HG03039 (cell line): ENCODE results near the gene SLF2.

Experiments used
- ATAC-seq: cut with Tn5 transposase; IDR thresholded peaks from one replicate; pipeline ENCODE4 v1.9.1; 2021; ENCODE audit warnings: mild to moderate bottlenecking, moderate library complexity; ENCODE audit not compliant: unreplicated experiment

The SLF2 gene

GRCh38 chr10:100978121-100978900 lies 65.5 kb downstream of the SLF2 start:
- ATAC-seq = no peak

GRCh38 chr10:100978901-100979195 lies 66.1 kb downstream of the SLF2 start:
- no peak for ATAC-seq

GRCh38 chr10:100979791-100980272 lies 67.1 kb downstream of the SLF2 start:
- no peak for ATAC-seq

- no peak for ATAC-seq
Observed at GRCh38 chr10:100980311-100980710, 67.5 kb downstream of the SLF2 start.

- ATAC-seq = no peak
Observed at GRCh38 chr10:100980711-100981110, 67.9 kb downstream of the SLF2 start.

GRCh38 chr10:100981178-100981772 lies 68.5 kb downstream of the SLF2 start:
- ATAC-seq = no peak

- no peak for ATAC-seq
Observed at GRCh38 chr10:100982916-100983830, 70.4 kb downstream of the SLF2 start.

- no peak for ATAC-seq
Observed at GRCh38 chr10:100983868-100984671, 71.3 kb downstream of the SLF2 start.

- no peak for ATAC-seq
Observed at GRCh38 chr10:100984672-100985177, 72.0 kb downstream of the SLF2 start.

GRCh38 chr10:100985336-100985735 lies 72.6 kb downstream of the SLF2 start:
- no peak for ATAC-seq

GRCh38 chr10:100986623-100986951 lies 73.8 kb downstream of the SLF2 start:
- no peak for ATAC-seq

GRCh38 chr10:100986952-100987684 lies 74.4 kb downstream of the SLF2 start, which contains the start of the genes MRPL43 and TWNK:
Gene MRPL43, minus strand, starts transcription at chr10:100987497. Its CDS starts 54 bp downstream, at chr10:100987443.
Gene TWNK, plus strand, starts transcription at chr10:100987543. Its CDS starts 668 bp downstream, at chr10:100988211.
- ATAC-seq = peak; percentile 79

- no peak for ATAC-seq
Observed at GRCh38 chr10:100987685-100988049, 74.9 kb downstream of the SLF2 start.

- ATAC-seq = no peak
Observed at GRCh38 chr10:100988166-100988565, 75.4 kb downstream of the SLF2 start.

- no peak for ATAC-seq
Observed at GRCh38 chr10:100989088-100989487, 76.3 kb downstream of the SLF2 start.

GRCh38 chr10:100993986-100994708 lies 81.4 kb downstream of the SLF2 start:
- no peak for ATAC-seq

GRCh38 chr10:100995181-100995580 lies 82.4 kb downstream of the SLF2 start:
- no peak for ATAC-seq

- ATAC-seq = no peak
Observed at GRCh38 chr10:100996678-100997359, 84.1 kb downstream of the SLF2 start.
